HG03280 (cell line): Measurements from ENCODE around the gene ARID5B.
A peak's percentile ranks its signal among the peaks of the same experiment; 100 is the strongest.
"Not testable (repeated sequence)": the region's sequence is repeated elsewhere in the genome, so short reads cannot be mapped to it uniquely, and the experiment has no call there.

Experiments used
- ATAC-seq: cut with Tn5 transposase; IDR thresholded peaks from one replicate; pipeline ENCODE4 v1.9.1; 2021; ENCODE audit warnings: mild to moderate bottlenecking, moderate library complexity; ENCODE audit not compliant: unreplicated experiment

ARID5B gene

GRCh38 chr10:61964059-61964709 lies 62.7 kb downstream of the ARID5B start:
- no peak for ATAC-seq

GRCh38 chr10:61964949-61965702 lies 63.6 kb downstream of the ARID5B start:
- ATAC-seq = no peak

- ATAC-seq = no peak
Measured at GRCh38 chr10:61965703-61966395, 64.3 kb downstream of the ARID5B start.

DNA sequence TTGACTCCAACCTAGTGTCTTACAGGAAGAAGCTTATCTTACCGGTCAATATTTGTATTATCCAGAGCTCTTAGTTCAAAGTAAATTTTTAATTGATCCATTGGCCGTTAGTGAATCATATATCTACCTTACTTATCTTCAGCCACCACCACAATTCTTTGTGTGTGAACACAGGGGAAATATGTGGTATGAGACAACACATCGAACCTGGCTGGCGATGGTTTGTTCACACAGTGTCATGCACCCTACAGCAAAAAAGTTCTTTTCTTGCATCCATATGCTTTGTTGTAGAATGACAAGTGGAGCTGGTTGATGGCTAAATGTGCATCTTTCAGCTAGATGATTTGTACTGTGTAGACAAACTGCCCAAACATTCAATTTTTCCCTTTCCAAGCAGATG lies 65.8 kb downstream of the ARID5B start:
- ATAC-seq = no peak

GRCh38 chr10:61970182-61971002 lies 68.9 kb downstream of the ARID5B start:
- ATAC-seq = no peak

DNA sequence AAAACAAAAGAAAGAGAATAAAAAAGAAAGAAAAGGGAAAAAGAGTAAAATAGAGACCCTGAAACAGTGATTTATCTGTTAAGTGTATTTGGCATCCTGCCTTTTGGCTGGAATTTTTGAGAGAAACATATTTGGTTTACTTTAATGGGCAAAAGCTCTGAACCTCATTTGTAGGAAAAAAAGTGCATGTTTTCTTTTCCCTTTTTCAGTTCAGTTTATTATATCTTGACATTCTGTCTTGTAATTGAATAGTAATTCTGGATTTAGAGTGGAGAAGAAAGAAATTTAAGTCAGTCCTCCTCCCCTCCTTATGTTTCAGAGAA lies 69.5 kb downstream of the ARID5B start:
- ATAC-seq = no peak

DNA sequence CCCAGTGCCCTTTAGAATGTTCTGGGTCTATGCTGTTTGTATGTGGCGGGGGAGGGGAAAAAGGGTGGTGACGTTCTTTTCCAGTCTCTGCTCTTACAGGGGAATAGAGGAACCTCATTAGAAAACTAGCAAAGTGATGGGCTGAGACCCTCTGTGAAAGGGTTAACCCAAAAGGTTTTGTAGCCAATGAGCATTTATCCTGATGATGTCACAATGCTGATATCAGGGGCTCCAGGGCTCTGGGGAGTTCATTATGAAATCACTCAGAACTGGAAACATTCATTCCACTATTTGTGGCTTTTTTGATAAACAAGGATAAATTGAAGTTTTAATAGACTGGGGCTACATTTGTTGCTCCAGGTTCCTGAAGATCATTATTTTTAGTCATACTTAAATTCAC lies 71.7 kb downstream of the ARID5B start:
- ATAC-seq = no peak

DNA sequence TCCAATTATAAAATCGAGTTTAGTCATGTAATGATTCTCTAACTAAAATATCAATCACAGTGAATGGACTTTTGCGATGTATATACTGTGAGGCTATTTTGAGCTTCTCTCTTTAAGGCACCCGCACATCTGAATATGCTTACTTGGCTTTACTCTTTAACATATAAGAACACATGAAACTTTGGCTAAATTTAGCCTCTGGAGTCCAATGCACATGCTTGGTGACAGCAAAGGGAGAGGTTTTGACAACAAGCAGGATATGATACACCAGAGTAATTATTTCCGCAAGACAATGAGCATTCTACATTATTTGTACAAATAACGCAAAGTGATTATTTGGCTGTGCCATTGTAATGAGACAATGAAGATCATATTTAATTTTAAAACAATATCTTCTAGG lies 72.4 kb downstream of the ARID5B start:
- no peak for ATAC-seq

DNA sequence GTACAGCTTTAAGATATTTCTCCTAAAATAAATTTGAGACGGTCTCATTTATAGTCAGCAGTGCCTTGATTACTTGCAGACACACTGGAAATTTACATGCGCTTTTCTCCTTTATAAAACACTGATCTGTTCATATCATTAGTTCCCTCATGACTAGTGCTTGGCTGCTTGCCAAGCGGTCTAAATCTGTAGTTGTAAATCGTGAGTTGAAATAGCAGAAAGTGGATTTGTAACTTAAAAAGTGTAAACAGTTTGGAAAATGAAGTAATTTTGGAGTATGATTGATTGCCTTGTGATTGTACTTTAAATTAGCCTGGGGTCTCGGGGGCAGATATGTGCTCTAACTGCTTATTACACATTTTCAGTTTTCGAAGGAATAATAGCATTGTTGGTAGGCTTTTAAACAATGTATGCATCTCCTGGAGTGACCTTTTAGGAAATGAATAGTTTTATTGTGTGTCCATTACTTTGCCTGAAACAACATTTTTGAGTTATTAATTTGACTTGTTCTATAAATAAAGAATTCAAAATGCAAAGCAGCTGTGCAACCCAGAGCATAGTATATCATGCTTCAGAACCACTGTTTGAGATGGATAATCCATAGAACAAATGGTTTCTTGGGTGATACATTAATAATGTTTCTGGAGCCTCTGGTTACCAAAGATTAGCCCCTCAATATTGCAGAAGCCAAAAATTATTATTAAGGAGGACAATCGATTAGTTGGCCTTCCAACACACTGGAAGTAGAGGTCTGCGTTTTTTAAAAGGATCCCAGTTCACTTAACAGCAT lies 73.3 kb downstream of the ARID5B start:
- ATAC-seq = peak; percentile 14

DNA sequence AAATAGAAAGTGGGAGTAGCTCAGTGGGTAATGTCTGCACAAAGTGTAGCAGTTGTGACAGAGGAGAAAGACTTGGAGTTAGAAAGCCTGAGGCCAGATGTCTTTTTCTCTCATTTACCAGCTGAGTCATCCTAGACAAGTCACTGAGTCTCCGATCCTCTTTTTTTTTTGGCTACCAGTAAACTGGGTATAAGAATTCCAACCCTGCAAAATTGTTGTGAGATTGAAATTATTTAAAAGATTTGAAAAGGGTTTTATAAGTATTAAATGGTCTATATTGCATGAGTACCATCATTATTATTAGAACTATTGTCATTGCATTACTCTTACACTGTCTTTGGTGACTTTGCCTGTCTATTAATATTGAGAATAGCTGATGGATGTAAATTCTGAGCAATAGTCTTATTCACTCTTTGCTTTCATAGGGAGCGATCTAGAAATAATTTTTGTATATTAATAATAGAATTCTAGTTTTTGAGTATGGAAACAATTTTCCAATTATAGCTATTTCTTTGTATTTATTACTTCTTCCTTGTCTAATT lies 74.0 kb downstream of the ARID5B start:
- peak; percentile 86 for ATAC-seq

GRCh38 chr10:61976951-61977721 lies 75.6 kb downstream of the ARID5B start:
- ATAC-seq = not testable (repeated sequence)

DNA sequence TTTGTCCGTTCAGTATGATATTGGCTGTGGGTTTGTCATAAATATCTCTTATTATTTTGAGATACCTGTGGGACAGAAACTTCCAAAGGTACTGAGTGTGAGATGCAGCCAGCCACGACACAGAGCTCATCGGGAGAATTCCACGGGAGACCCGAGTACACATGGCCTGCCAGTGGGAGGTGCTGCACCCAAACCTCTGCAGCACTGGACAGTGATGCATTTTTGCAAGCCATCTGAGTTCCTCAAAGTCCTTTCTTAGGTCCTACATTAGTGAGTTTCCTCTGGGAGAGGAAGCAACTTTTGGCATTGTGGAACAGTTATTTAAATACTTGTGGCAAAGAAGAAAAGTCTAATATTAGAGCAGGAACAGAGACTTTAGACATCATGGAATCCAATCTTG lies 77.5 kb downstream of the ARID5B start:
- ATAC-seq = no peak

GRCh38 chr10:61981460-61981859 lies 80.0 kb downstream of the ARID5B start:
- ATAC-seq = no peak

GRCh38 chr10:61983255-61983654 lies 81.8 kb downstream of the ARID5B start:
- ATAC-seq = no peak

- no peak for ATAC-seq
Measured at GRCh38 chr10:61984803-61985418, 83.4 kb downstream of the ARID5B start.

GRCh38 chr10:61985715-61986114 lies 84.2 kb downstream of the ARID5B start:
- ATAC-seq = no peak

DNA sequence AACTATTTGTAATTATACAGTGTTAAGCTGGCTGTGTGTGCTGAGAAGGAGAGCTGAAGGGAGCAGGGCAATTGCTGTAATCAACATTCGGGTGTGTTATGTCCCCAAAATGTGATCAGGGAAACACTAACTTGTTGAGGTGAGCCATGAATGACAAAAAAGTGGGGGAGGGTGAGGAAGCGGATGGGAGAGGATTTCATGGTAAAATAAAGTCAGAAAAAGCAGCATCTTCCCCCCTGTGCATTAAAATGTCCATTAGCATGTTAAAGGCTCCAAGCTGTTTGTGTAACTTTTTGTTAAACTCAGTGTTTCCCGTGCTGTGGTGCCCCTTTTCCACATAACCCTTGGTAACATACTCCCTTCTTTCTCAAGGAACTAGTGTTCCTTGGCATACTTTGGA lies 84.9 kb downstream of the ARID5B start:
- no peak for ATAC-seq

DNA sequence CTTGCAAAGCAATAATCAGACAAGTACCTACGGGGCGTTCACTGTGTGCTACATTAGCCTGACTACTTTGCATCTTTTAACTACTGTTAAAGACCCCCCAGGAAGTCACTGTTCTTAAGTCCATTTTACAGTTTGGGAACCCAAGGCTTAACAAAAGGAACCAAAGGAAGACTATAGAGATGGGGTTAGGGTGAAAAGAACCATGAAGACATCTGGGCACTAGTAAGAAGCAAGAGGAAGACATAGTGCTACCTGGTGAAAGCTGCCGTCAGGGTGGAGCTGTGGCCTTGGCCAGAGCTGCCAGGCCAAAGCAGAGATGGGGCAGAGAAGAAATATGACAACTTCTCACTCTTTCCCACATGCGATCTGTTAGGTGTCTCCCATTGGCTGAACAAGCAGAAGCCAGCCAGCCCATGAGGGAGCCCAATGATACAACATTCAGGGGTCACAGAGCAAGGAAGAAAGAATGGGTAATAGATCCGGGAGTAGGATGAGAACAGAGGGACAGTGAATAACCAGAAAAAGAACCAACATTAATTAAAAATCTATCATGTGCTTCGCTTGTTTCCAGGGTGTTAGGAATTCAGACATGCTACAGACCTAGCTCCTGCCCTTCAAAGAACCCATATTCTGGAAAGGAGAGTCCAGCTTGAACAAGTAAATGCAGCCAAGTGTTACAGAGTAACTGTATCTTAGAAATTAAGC lies 85.4 kb downstream of the ARID5B start:
- no peak for ATAC-seq
